H9 (cell line): ENCODE results near the gene CEP250. TPM values are rescaled to one million over a fixed set of nuclear protein-coding genes. Genes with fewer than 3 reads are reported as not detected.

Source experiments
- DNase-seq: peaks from one replicate; pipeline ENCODE4 v3.0.0-alpha.2; 2017
- H2AFZ ChIP-seq: one replicate; pipeline ENCODE4 v1.6.1; 2013; ENCODE audit warnings: mild to moderate bottlenecking, low read length, control low read depth, moderate library complexity
- H2AK5ac ChIP-seq: 2 replicates; pipeline ENCODE4 v1.6.1; 2013; ENCODE audit warnings: low read length, control low read depth, mixed read lengths; ENCODE audit not compliant: insufficient read length
- H2BK120ac ChIP-seq: one replicate; pipeline ENCODE4 v1.6.1; 2013; ENCODE audit warnings: low read depth, mild to moderate bottlenecking, low read length, control low read depth, inconsistent platforms; ENCODE audit not compliant: poor library complexity, severe bottlenecking
- H2BK12ac ChIP-seq: 2 replicates; pipeline ENCODE4 v1.6.1; 2013; ENCODE audit warnings: low read length, control low read depth, mixed read lengths, low read depth; ENCODE audit not compliant: insufficient read length
- H2BK15ac ChIP-seq: 2 replicates; pipeline ENCODE4 v1.6.1; 2013; ENCODE audit warnings: low read depth, low read length, control low read depth
- H2BK20ac ChIP-seq: one replicate; pipeline ENCODE4 v1.6.1; 2013; ENCODE audit warnings: low read depth, mild to moderate bottlenecking, low read length, control low read depth, inconsistent platforms; ENCODE audit not compliant: poor library complexity, severe bottlenecking
- H2BK5ac ChIP-seq: 2 replicates; pipeline ENCODE4 v1.6.1; 2013; ENCODE audit warnings: low read length, control low read depth, mixed read lengths; ENCODE audit not compliant: insufficient read length
- H3K14ac ChIP-seq: 2 replicates; pipeline ENCODE4 v1.6.1; 2013; ENCODE audit warnings: low read length, control low read depth; ENCODE audit not compliant: insufficient read depth
- H3K18ac ChIP-seq: 2 replicates; pipeline ENCODE4 v1.6.1; 2013; ENCODE audit warnings: low read depth, mild to moderate bottlenecking, mixed read lengths, low read length, control low read depth; ENCODE audit not compliant: insufficient read length
- H3K23ac ChIP-seq: 2 replicates; pipeline ENCODE4 v1.6.1; 2013; ENCODE audit warnings: low read length, control low read depth, mixed read lengths, low read depth; ENCODE audit not compliant: insufficient read length
- H3K23me2 ChIP-seq: 2 replicates; pipeline ENCODE4 v1.6.1; 2013; ENCODE audit warnings: low read depth, mild to moderate bottlenecking, mixed read lengths, low read length, control low read depth; ENCODE audit not compliant: insufficient read length, poor library complexity, severe bottlenecking
- H3K27ac ChIP-seq: 2 replicates; pipeline ENCODE4 v1.5.1; 2013; ENCODE audit warnings: low read length, control low read depth, mixed read lengths, low read depth; ENCODE audit not compliant: insufficient read length
- H3K27me3 ChIP-seq: 2 replicates; pipeline ENCODE4 v1.6.1; 2013; ENCODE audit warnings: low read length, control low read depth, inconsistent platforms; ENCODE audit not compliant: insufficient read depth
- H3K4ac ChIP-seq: 2 replicates; pipeline ENCODE4 v1.6.1; 2013; ENCODE audit warnings: low read depth, mild to moderate bottlenecking, control low read depth, inconsistent platforms, low read length, moderate library complexity
- H3K4me1 ChIP-seq: 2 replicates; pipeline ENCODE4 v1.6.1; 2013; ENCODE audit warnings: low read length, control low read depth, inconsistent platforms; ENCODE audit not compliant: insufficient read depth
- H3K4me2 ChIP-seq: 2 replicates; pipeline ENCODE4 v1.6.1; 2013; ENCODE audit warnings: low read length, control low read depth, mixed read lengths; ENCODE audit not compliant: insufficient read length, insufficient read depth
- H3K56ac ChIP-seq: 2 replicates; pipeline ENCODE4 v1.6.1; 2013; ENCODE audit warnings: low read depth, mild to moderate bottlenecking, mixed read lengths, low read length, control low read depth; ENCODE audit not compliant: insufficient read length
- H3K79me1 ChIP-seq: 2 replicates; pipeline ENCODE4 v1.6.1; 2013; ENCODE audit warnings: low read depth, mild to moderate bottlenecking, moderate library complexity, low read length, control low read depth, inconsistent platforms; ENCODE audit not compliant: insufficient read depth, poor library complexity, severe bottlenecking
- H3K79me2 ChIP-seq: 2 replicates; pipeline ENCODE4 v1.6.1; 2013; ENCODE audit warnings: low read length, control low read depth, inconsistent platforms; ENCODE audit not compliant: insufficient read depth
- H3K9ac ChIP-seq: 2 replicates; pipeline ENCODE4 v1.6.1; 2013; ENCODE audit warnings: low read length, control low read depth, mixed read lengths; ENCODE audit not compliant: insufficient read length; ENCODE audit errors: extremely low read depth
- H3K9me3 ChIP-seq: one replicate; pipeline ENCODE4 v1.6.1; 2013; ENCODE audit warnings: low read depth, low read length, inconsistent platforms; ENCODE audit not compliant: control insufficient read depth
- H3T11ph ChIP-seq: one replicate; pipeline ENCODE4 v1.6.1; 2013; ENCODE audit warnings: mild to moderate bottlenecking, low read length, control low read depth, inconsistent platforms
- H4K20me1 ChIP-seq: one replicate; pipeline ENCODE4 v1.6.1; 2013; ENCODE audit not compliant: control insufficient read depth, insufficient read length, insufficient read depth
- H4K5ac ChIP-seq: 2 replicates; pipeline ENCODE4 v1.6.1; 2013; ENCODE audit warnings: low read depth, mild to moderate bottlenecking, mixed read lengths, low read length, control low read depth; ENCODE audit not compliant: insufficient read length
- H4K8ac ChIP-seq: replicated peaks from 2 replicates; pipeline ENCODE4 v1.6.1; 2013; ENCODE audit warnings: low read length, control low read depth, mixed read lengths, low read depth; ENCODE audit not compliant: insufficient read length
- H4K91ac ChIP-seq: 2 replicates; pipeline ENCODE4 v1.6.1; 2013; ENCODE audit warnings: low read depth, mild to moderate bottlenecking, moderate library complexity, mixed read lengths, low read length, control low read depth; ENCODE audit not compliant: insufficient read length
- H3K27ac Mint-ChIP-seq, 3 experiments: 2 replicates in 2 of 3; 3 replicates in 1 of 3; pipeline ENCODE4 v1.8.0; 2020 to 2021; ENCODE audit warnings: mixed read lengths in 3 of 3, mild to moderate bottlenecking in 1 of 3, moderate library complexity in 1 of 3
- H3K27me3 Mint-ChIP-seq: 2 replicates; pipeline ENCODE4 v1.8.0; 2021; ENCODE audit warnings: low read depth, mild to moderate bottlenecking, moderate library complexity, mixed read lengths
- H3K36me3 Mint-ChIP-seq, 3 experiments: 2 replicates in 2 of 3; 3 replicates in 1 of 3; pipeline ENCODE4 v1.8.0; 2020 to 2021; ENCODE audit warnings: low read depth in 3 of 3, mixed read lengths in 3 of 3; ENCODE audit not compliant: insufficient read depth in 1 of 3
- H3K4me1 Mint-ChIP-seq, 2 experiments: 2 replicates each; pipeline ENCODE4 v1.8.0; 2020; ENCODE audit warnings: mixed read lengths in 2 of 2
- H3K4me3 Mint-ChIP-seq, 2 experiments: 2 replicates in 1 of 2; 3 replicates in 1 of 2; pipeline ENCODE4 v1.8.0; 2020 to 2021; ENCODE audit warnings: mild to moderate bottlenecking in 2 of 2, mixed read lengths in 2 of 2, moderate library complexity in 1 of 2
- H3K9me3 Mint-ChIP-seq, 2 experiments: 2 replicates in 1 of 2; 3 replicates in 1 of 2; pipeline ENCODE4 v1.8.0; 2020; ENCODE audit warnings: mild to moderate bottlenecking in 2 of 2, mixed read lengths in 2 of 2, moderate library complexity in 1 of 2
- WGBS: extraction: QIAGEN DNeasy Blood & Tissue Kit; methylation state at CpG from one replicate; pipeline ENCODE4 v1.1.7; 2013; ENCODE audit warnings: missing lambda C conversion rate, low lambda C conversion rate, mixed read lengths; ENCODE audit not compliant: insufficient read length; ENCODE audit errors: extremely low coverage; 5-methylcytosine and 5-hydroxymethylcytosine counted together
- total RNA-seq: library from RNA; stranded (reverse); gene quantifications from 2 replicates; pipeline ENCODE4 v1.2.1, GENCODE V29; 2021
- TF ChIP-seq, protein P1 (sequence below): fragments of 200-600 bp; sonication (generic); conservative IDR thresholded peaks from 3 replicates; pipeline ENCODE4 v1.8.0; 2021; ENCODE audit warnings: antibody characterized with exemption, mild to moderate bottlenecking

Gene CEP250
- total RNA-seq, 1 experiment from 2014 or later: 29.8 TPM

DNA sequence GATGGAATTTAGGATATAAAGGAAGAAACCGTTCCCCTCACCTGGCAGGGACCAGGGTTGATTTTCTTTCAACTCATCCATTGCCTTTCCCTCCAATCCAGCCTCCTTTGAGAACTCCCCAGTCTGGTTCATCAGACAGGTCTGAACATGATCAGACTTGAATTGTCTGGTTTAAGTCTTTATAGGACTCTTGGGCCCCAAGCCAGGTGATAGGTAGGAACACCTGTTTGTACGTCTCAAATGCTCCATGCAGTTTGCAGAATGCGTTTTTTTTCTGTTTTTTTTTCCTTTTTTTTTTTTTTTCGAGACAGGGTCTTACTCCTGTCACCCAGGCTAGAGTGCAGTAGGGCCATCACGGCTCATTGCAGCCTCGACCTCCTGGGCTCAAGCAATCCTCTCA lies 4.1 kb upstream of the CEP250 start:
- Histone ChIP-seq H2BK5ac (no peak overlapping the region), H2BK20ac (no peak overlapping the region), H3K23me2 (peaks cover 6% of the 10 kb centered on the region), H3K14ac (no peak overlapping the region), H4K20me1 (no peaks in the 10 kb centered on the region), H3K4ac (no peak overlapping the region), H3K4me2 (no peak overlapping the region), H3K27ac (no peak overlapping the region), H3T11ph (no peak overlapping the region), H4K91ac (no peak overlapping the region), H3K79me1 (no peaks in the 10 kb centered on the region), H4K8ac (no peak overlapping the region), H3K9me3 (no peaks in the 10 kb centered on the region), H3K27me3 (no peaks in the 10 kb centered on the region), H3K4me1 (no peaks in the 10 kb centered on the region), H3K56ac (no peak overlapping the region), H2BK15ac (no peak overlapping the region), H2BK12ac (no peak overlapping the region), H2BK120ac (no peak overlapping the region), H3K79me2 (no peaks in the 10 kb centered on the region), H3K9ac (no peak overlapping the region), H2AFZ (no peak overlapping the region), H3K18ac (no peak overlapping the region), H4K5ac (no peak overlapping the region), H3K23ac (no peak overlapping the region), H2AK5ac (no peak overlapping the region)
- Mint-ChIP-seq H3K27me3 (no peaks in the 10 kb centered on the region; the same call in 1 of the 2 replicates), H3K36me3 (peaks cover 0 to 14% (median 0%) of the 10 kb centered on the region in 3 experiments; a peak in 2 of 7 replicates), H3K27ac (no peak overlapping the region), H3K9me3 (peaks cover 0 to 4% of the 10 kb centered on the region in 2 experiments; a peak in 1 of 5 replicates), H3K4me3 (no peak overlapping the region), H3K4me1 (peaks cover 27 to 28% of the 10 kb centered on the region in 2 experiments)
- no CpG with 5 or more reads among the region's 6 CpGs for WGBS
- DNase-seq: no peak
- TF ChIP-seq, protein P1, sequence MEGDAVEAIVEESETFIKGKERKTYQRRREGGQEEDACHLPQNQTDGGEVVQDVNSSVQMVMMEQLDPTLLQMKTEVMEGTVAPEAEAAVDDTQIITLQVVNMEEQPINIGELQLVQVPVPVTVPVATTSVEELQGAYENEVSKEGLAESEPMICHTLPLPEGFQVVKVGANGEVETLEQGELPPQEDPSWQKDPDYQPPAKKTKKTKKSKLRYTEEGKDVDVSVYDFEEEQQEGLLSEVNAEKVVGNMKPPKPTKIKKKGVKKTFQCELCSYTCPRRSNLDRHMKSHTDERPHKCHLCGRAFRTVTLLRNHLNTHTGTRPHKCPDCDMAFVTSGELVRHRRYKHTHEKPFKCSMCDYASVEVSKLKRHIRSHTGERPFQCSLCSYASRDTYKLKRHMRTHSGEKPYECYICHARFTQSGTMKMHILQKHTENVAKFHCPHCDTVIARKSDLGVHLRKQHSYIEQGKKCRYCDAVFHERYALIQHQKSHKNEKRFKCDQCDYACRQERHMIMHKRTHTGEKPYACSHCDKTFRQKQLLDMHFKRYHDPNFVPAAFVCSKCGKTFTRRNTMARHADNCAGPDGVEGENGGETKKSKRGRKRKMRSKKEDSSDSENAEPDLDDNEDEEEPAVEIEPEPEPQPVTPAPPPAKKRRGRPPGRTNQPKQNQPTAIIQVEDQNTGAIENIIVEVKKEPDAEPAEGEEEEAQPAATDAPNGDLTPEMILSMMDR: no peak
